Neural crest cell (in vitro differentiated cells): ENCODE measurements around the gene ATP13A4. TPM values are rescaled to one million over a fixed set of nuclear protein-coding genes. Genes with fewer than 3 reads are reported as not detected.
A peak's percentile ranks its signal among the peaks of the same experiment; 100 is the strongest.

Experiments used
- DNase-seq: peaks from one replicate; pipeline ENCODE4 v3.0.0; 2021; ENCODE audit warnings: low read depth, mixed read lengths, low spot score
- H3K27ac Mint-ChIP-seq: one replicate; pipeline ENCODE4 v1.8.0; 2021; ENCODE audit warnings: mild to moderate bottlenecking, mixed read lengths; ENCODE audit not compliant: unreplicated experiment
- H3K27me3 Mint-ChIP-seq: 2 replicates; pipeline ENCODE4 v1.8.0; 2021; ENCODE audit warnings: low read depth, mild to moderate bottlenecking, mixed read lengths
- H3K36me3 Mint-ChIP-seq: 2 replicates; pipeline ENCODE4 v1.8.0; 2021; ENCODE audit warnings: low read depth, mild to moderate bottlenecking, mixed read lengths
- H3K4me1 Mint-ChIP-seq: 2 replicates; pipeline ENCODE4 v1.8.0; 2021; ENCODE audit warnings: mixed read lengths
- H3K4me3 Mint-ChIP-seq: one replicate; pipeline ENCODE4 v1.8.0; 2021; ENCODE audit warnings: mild to moderate bottlenecking, mixed read lengths
- H3K9me3 Mint-ChIP-seq: 2 replicates; pipeline ENCODE4 v1.8.0; 2021; ENCODE audit warnings: mixed read lengths
- CTCF ChIP-seq: fragments of 200-600 bp; sonication (generic); conservative IDR thresholded peaks from 2 replicates; pipeline ENCODE4 v1.5.0; 2021; ENCODE audit warnings: antibody characterized with exemption, mild to moderate bottlenecking
- long read RNA-seq: library from polyadenylated mRNA; unstranded; transcript quantifications from one replicate; pipeline ENCODE4 v2.0.0, GENCODE V29; 2020
- total RNA-seq: library from RNA; stranded (reverse); gene quantifications from 2 replicates; pipeline ENCODE4 v1.2.1, GENCODE V29; 2021

Gene ATP13A4
- total RNA-seq: 0.30 and 0.57 TPM in 2 replicates
- long read RNA-seq, partial matches to known transcripts: 0 of 1 reads
- long read RNA-seq, other reads (novel, unspliced or antisense): 1 of 1 reads

GRCh38 chr3:193554811-193555210 lies at the start of gene ATP13A4:
Gene ATP13A4, minus strand, starts transcription at chr3:193554895. Its CDS starts 96 bp downstream, at chr3:193554799.
- DNase-seq: no peak

GRCh38 chr3:193599393-193599792 lies 44.7 kb upstream of the ATP13A4 start:
- Mint-ChIP-seq H3K27ac (no peak overlapping the region), H3K4me1 (peaks cover 20% of the 10 kb centered on the region), H3K4me3 (no peak overlapping the region), H3K9me3 (no peaks in the 10 kb centered on the region), H3K36me3 (peaks cover 11% of the 10 kb centered on the region), H3K27me3 (no peaks in the 10 kb centered on the region)
- no peak for DNase-seq
- TF ChIP-seq CTCF: no peak

More at GRCh38 chr3:193554811-193555210, at the start of gene ATP13A4:
- H3K27ac Mint-ChIP-seq: peak within 1 kb of the TSS; percentile 15
- H3K4me1 Mint-ChIP-seq: no peaks in the 10 kb centered on the region
- H3K36me3 Mint-ChIP-seq: no peaks in the 10 kb centered on the region
- peaks cover 8% of the 10 kb centered on the region for H3K27me3 Mint-ChIP-seq
- TF ChIP-seq CTCF: no peak
- no peaks in the 10 kb centered on the region for H3K9me3 Mint-ChIP-seq
- H3K4me3 Mint-ChIP-seq: no peak within 1 kb of the TSS

GRCh38 chr3:193598202-193598601 lies 43.5 kb upstream of the ATP13A4 start:
- no peaks in the 10 kb centered on the region for H3K27me3 Mint-ChIP-seq
- H3K36me3 Mint-ChIP-seq: peaks cover 11% of the 10 kb centered on the region
- H3K4me1 Mint-ChIP-seq: peaks cover 29% of the 10 kb centered on the region
- peak overlapping the region; percentile 4 for H3K27ac Mint-ChIP-seq
- no peaks in the 10 kb centered on the region for H3K9me3 Mint-ChIP-seq
- DNase-seq: no peak
- H3K4me3 Mint-ChIP-seq: no peak overlapping the region
- TF ChIP-seq CTCF: no peak

GRCh38 chr3:193595939-193596487 lies 41.3 kb upstream of the ATP13A4 start:
- TF ChIP-seq CTCF: no peak
- Mint-ChIP-seq H3K27ac (no peak overlapping the region), H3K27me3 (no peaks in the 10 kb centered on the region), H3K9me3 (no peaks in the 10 kb centered on the region), H3K4me3 (peak overlapping the region; percentile 76), H3K4me1 (peaks cover 37% of the 10 kb centered on the region), H3K36me3 (peaks cover 14% of the 10 kb centered on the region)
- no peak for DNase-seq

GRCh38 chr3:193594946-193595689 lies 40.4 kb upstream of the ATP13A4 start:
- Mint-ChIP-seq H3K36me3 (peaks cover 14% of the 10 kb centered on the region), H3K4me3 (peak overlapping the region; percentile 97), H3K27ac (no peak overlapping the region), H3K9me3 (no peaks in the 10 kb centered on the region), H3K4me1 (peaks cover 37% of the 10 kb centered on the region), H3K27me3 (peaks cover under 1% of the 10 kb centered on the region)
- DNase-seq: no peak
- no peak for TF ChIP-seq CTCF
